Measurements from ENCODE around the gene TMC4. TPM values are rescaled to one million over a fixed set of nuclear protein-coding genes. Genes with fewer than 3 reads are reported as not detected.
"Not testable (repeated sequence)": the region's sequence is repeated elsewhere in the genome, so short reads cannot be mapped to it uniquely, and the experiment has no call there.

TMC4 gene
- 1.9 and 2.8 TPM in 2 replicates for total RNA-seq (2014; rRNA removed; shearing (Covaris generic))

- DNase-seq, result peak; percentile 95
Measured at GRCh38 chr19:54172471-54173358, at the start of gene TMC4. TSS of gene TMC4 (minus strand) at chr19:54173160. CDS start at chr19:54173117, 43 bp downstream.

GRCh38 chr19:54221947-54222346 lies 49.0 kb upstream of the TMC4 start:
- not testable (repeated sequence) for H3K36me3 ChIP-seq (replicated peaks; ENCODE audit: control insufficient read depth, insufficient read depth, low read length); DNase-seq; H3K27me3 ChIP-seq (ENCODE audit: control insufficient read depth, insufficient read depth, low read length); H3K4me3 ChIP-seq (ENCODE audit: insufficient read depth, low read depth, low read length)

More at GRCh38 chr19:54172471-54173358, at the start of gene TMC4:
- H3K36me3 ChIP-seq (replicated peaks; ENCODE audit: control insufficient read depth, insufficient read depth, low read length), result peaks cover 1% of the 10 kb centered on the region; the same call in 1 of the 2 replicates
- peak within 1 kb of the TSS; percentile 51 for H3K4me3 ChIP-seq (ENCODE audit: insufficient read depth, low read depth, low read length)
- no peaks in the 10 kb centered on the region for H3K27me3 ChIP-seq (ENCODE audit: control insufficient read depth, insufficient read depth, low read length)

- not testable (repeated sequence) for H3K27me3 ChIP-seq (ENCODE audit: control insufficient read depth, insufficient read depth, low read length); H3K36me3 ChIP-seq (replicated peaks; ENCODE audit: control insufficient read depth, insufficient read depth, low read length); H3K4me3 ChIP-seq (ENCODE audit: insufficient read depth, low read depth, low read length); DNase-seq
Measured at GRCh38 chr19:54219702-54220101, 46.7 kb upstream of the TMC4 start.

GRCh38 chr19:54218960-54219661 lies 46.2 kb upstream of the TMC4 start:
- no peak for DNase-seq
- Histone ChIP-seq H3K27me3 (ENCODE audit: control insufficient read depth, insufficient read depth, low read length) (no peaks in the 10 kb centered on the region), H3K4me3 (ENCODE audit: insufficient read depth, low read depth, low read length) (no peak overlapping the region), H3K36me3 (replicated peaks; ENCODE audit: control insufficient read depth, insufficient read depth, low read length) (peaks cover 2% of the 10 kb centered on the region; the same call in 1 of the 2 replicates)

- H3K4me3 ChIP-seq (ENCODE audit: insufficient read depth, low read depth, low read length), result no peak overlapping the region
- DNase-seq, result no peak
- no peaks in the 10 kb centered on the region for H3K27me3 ChIP-seq (ENCODE audit: control insufficient read depth, insufficient read depth, low read length)
- peaks cover 2% of the 10 kb centered on the region; the same call in 1 of the 2 replicates for H3K36me3 ChIP-seq (replicated peaks; ENCODE audit: control insufficient read depth, insufficient read depth, low read length)
Measured at GRCh38 chr19:54218259-54218658, 45.3 kb upstream of the TMC4 start.

- not testable (repeated sequence) for DNase-seq; H3K27me3 ChIP-seq (ENCODE audit: control insufficient read depth, insufficient read depth, low read length); H3K36me3 ChIP-seq (replicated peaks; ENCODE audit: control insufficient read depth, insufficient read depth, low read length); H3K4me3 ChIP-seq (ENCODE audit: insufficient read depth, low read depth, low read length)
Measured at GRCh38 chr19:54217517-54218247, 44.7 kb upstream of the TMC4 start.

GRCh38 chr19:54216869-54217268 lies 43.9 kb upstream of the TMC4 start:
- Histone ChIP-seq H3K27me3 (ENCODE audit: control insufficient read depth, insufficient read depth, low read length) (no peaks in the 10 kb centered on the region), H3K4me3 (ENCODE audit: insufficient read depth, low read depth, low read length) (no peak overlapping the region), H3K36me3 (replicated peaks; ENCODE audit: control insufficient read depth, insufficient read depth, low read length) (peaks cover 2% of the 10 kb centered on the region; the same call in 1 of the 2 replicates)
- DNase-seq, result no peak

- H3K4me3 ChIP-seq (ENCODE audit: insufficient read depth, low read depth, low read length); DNase-seq; H3K27me3 ChIP-seq (ENCODE audit: control insufficient read depth, insufficient read depth, low read length); H3K36me3 ChIP-seq (replicated peaks; ENCODE audit: control insufficient read depth, insufficient read depth, low read length): not testable (repeated sequence)
Measured at GRCh38 chr19:54214734-54215133, 41.8 kb upstream of the TMC4 start.

GRCh38 chr19:54214217-54214616 lies 41.3 kb upstream of the TMC4 start:
- H3K4me3 ChIP-seq (ENCODE audit: insufficient read depth, low read depth, low read length); DNase-seq; H3K36me3 ChIP-seq (replicated peaks; ENCODE audit: control insufficient read depth, insufficient read depth, low read length); H3K27me3 ChIP-seq (ENCODE audit: control insufficient read depth, insufficient read depth, low read length): not testable (repeated sequence)

- H3K4me3 ChIP-seq (ENCODE audit: insufficient read depth, low read depth, low read length), result no peak overlapping the region
- H3K36me3 ChIP-seq (replicated peaks; ENCODE audit: control insufficient read depth, insufficient read depth, low read length), result peaks cover 14% of the 10 kb centered on the region
- peak; percentile 62 for DNase-seq
- no peaks in the 10 kb centered on the region for H3K27me3 ChIP-seq (ENCODE audit: control insufficient read depth, insufficient read depth, low read length)
Measured at GRCh38 chr19:54211235-54211634, 38.3 kb upstream of the TMC4 start.

- no peaks in the 10 kb centered on the region for H3K27me3 ChIP-seq (ENCODE audit: control insufficient read depth, insufficient read depth, low read length)
- H3K4me3 ChIP-seq (ENCODE audit: insufficient read depth, low read depth, low read length), result no peak overlapping the region
- DNase-seq, result no peak
- H3K36me3 ChIP-seq (replicated peaks; ENCODE audit: control insufficient read depth, insufficient read depth, low read length), result peaks cover 23% of the 10 kb centered on the region
Measured at GRCh38 chr19:54209811-54210494, 37.0 kb upstream of the TMC4 start.

GRCh38 chr19:54209058-54209810 lies 36.3 kb upstream of the TMC4 start:
- DNase-seq, result peak; percentile 76
- no peaks in the 10 kb centered on the region for H3K27me3 ChIP-seq (ENCODE audit: control insufficient read depth, insufficient read depth, low read length)
- H3K4me3 ChIP-seq (ENCODE audit: insufficient read depth, low read depth, low read length), result no peak overlapping the region
- peaks cover 29% of the 10 kb centered on the region for H3K36me3 ChIP-seq (replicated peaks; ENCODE audit: control insufficient read depth, insufficient read depth, low read length)

- Histone ChIP-seq H3K4me3 (ENCODE audit: insufficient read depth, low read depth, low read length) (no peak overlapping the region), H3K36me3 (replicated peaks; ENCODE audit: control insufficient read depth, insufficient read depth, low read length) (peaks cover 32% of the 10 kb centered on the region), H3K27me3 (ENCODE audit: control insufficient read depth, insufficient read depth, low read length) (no peaks in the 10 kb centered on the region)
- DNase-seq, result no peak
Measured at GRCh38 chr19:54208784-54209057, 35.8 kb upstream of the TMC4 start.
